TTC549 (cell line): ENCODE results near the gene EEF2K.
"Not testable (repeated sequence)": the region's sequence is repeated elsewhere in the genome, so short reads cannot be mapped to it uniquely, and the experiment has no call there.

Experiments
- FAIRE-seq: peaks from 2 replicates; lab custom pipeline; 2012; peaks lifted over from hg19 to GRCh38; lab: Jason Lieb, UNC

The EEF2K gene

GRCh38 chr16:22296225-22297113 lies 90.4 kb downstream of the EEF2K start:
- no peak for FAIRE-seq

- FAIRE-seq: no peak
These were observed 91.2 kb downstream of the EEF2K start, which contains the start of gene POLR3E for GRCh38 chr16:22297114-22297870. Gene POLR3E (plus strand): TSS chr16:22297409. CDS start chr16:22302969, 5,560 bp downstream.

GRCh38 chr16:22297871-22298733 lies 92.0 kb downstream of the EEF2K start:
- no peak for FAIRE-seq

- FAIRE-seq: no peak
These were observed 93.0 kb downstream of the EEF2K start for GRCh38 chr16:22299036-22299435.

- no peak for FAIRE-seq
These were observed 94.5 kb downstream of the EEF2K start for GRCh38 chr16:22300427-22301071.

GRCh38 chr16:22301423-22301822 lies 95.3 kb downstream of the EEF2K start:
- not testable (repeated sequence) for FAIRE-seq

GRCh38 chr16:22302776-22303363 lies 96.8 kb downstream of the EEF2K start:
- no peak for FAIRE-seq

- FAIRE-seq: no peak
These were observed 98.3 kb downstream of the EEF2K start for GRCh38 chr16:22304411-22304810.

- FAIRE-seq: no peak
These were observed 100.7 kb downstream of the EEF2K start for GRCh38 chr16:22306788-22307187.

GRCh38 chr16:22307838-22308237 lies 101.8 kb downstream of the EEF2K start:
- FAIRE-seq: no peak

- FAIRE-seq: no peak
These were observed 102.9 kb downstream of the EEF2K start for GRCh38 chr16:22308824-22309520.

- FAIRE-seq: no peak
These were observed 105.4 kb downstream of the EEF2K start for GRCh38 chr16:22311520-22311919.

GRCh38 chr16:22312897-22313781 lies 107.1 kb downstream of the EEF2K start:
- FAIRE-seq: no peak

- no peak for FAIRE-seq
These were observed 107.9 kb downstream of the EEF2K start for GRCh38 chr16:22313876-22314470.

- FAIRE-seq: no peak
These were observed 108.9 kb downstream of the EEF2K start for GRCh38 chr16:22314661-22315626.

- no peak for FAIRE-seq
These were observed 109.9 kb downstream of the EEF2K start for GRCh38 chr16:22315979-22316378.

GRCh38 chr16:22316411-22316811 lies 110.3 kb downstream of the EEF2K start:
- no peak for FAIRE-seq

GRCh38 chr16:22317001-22317530 lies 111.0 kb downstream of the EEF2K start:
- FAIRE-seq: no peak
